Transverse colon (tissue), 4 donors: ENCODE results near the gene TMEM255B. TPM values are rescaled to one million over a fixed set of nuclear protein-coding genes. Genes with fewer than 3 reads are reported as not detected.
"Not testable (repeated sequence)": the region's sequence is repeated elsewhere in the genome, so short reads cannot be mapped to it uniquely, and the experiment has no call there.

Experiments
- DNase-seq: peaks from one replicate; pipeline ENCODE4 v3.0.0-alpha.2; 2019
- H3K27ac ChIP-seq, 4 donors: fragments of 200-600 bp; sonication (generic); 2 replicates each; pipeline ENCODE4 v1.5.1; 2016 to 2018; ENCODE audit warnings: inconsistent platforms in 4 of 4
- H3K27me3 ChIP-seq: fragments of 200-600 bp; sonication (generic); 2 replicates; pipeline ENCODE4 v1.5.1; 2017; ENCODE audit warnings: inconsistent platforms
- H3K36me3 ChIP-seq, 4 donors: fragments of 200-600 bp; sonication (generic); 2 replicates each; pipeline ENCODE4 v1.5.1; 2017 to 2019; ENCODE audit warnings: inconsistent platforms in 4 of 4
- H3K4me1 ChIP-seq, 4 donors: fragments of 200-600 bp; sonication (generic); 2 replicates each; pipeline ENCODE4 v1.5.1; 2017 to 2020; ENCODE audit warnings: inconsistent platforms in 4 of 4
- H3K4me3 ChIP-seq, 4 donors: fragments of 200-600 bp; sonication (generic); 1 replicate in 1 of 4; 2 replicates in 3 of 4; pipeline versions ENCODE4 v1.5.1 to v1.6.1; 2017 to 2019; ENCODE audit warnings: inconsistent platforms in 4 of 4
- H3K9me3 ChIP-seq, 2 donors: fragments of 200-600 bp; sonication (generic); 2 replicates each; pipeline ENCODE4 v1.5.1; 2017 to 2019; ENCODE audit warnings: inconsistent platforms in 2 of 2
- EP300 ChIP-seq: sonication (generic); formaldehyde crosslinking; IDR thresholded peaks from one replicate; pipeline ENCODE4 v1.6.1; 2017; ENCODE audit warnings: antibody characterized with exemption, low read depth
- POLR2A ChIP-seq: fragments of 450-650 bp; IDR thresholded peaks from one replicate; pipeline ENCODE4 v1.6.1; 2016; ENCODE audit warnings: antibody characterized with exemption, mild to moderate bottlenecking, moderate library complexity
- POLR2AphosphoS5 ChIP-seq, 3 donors: sonication (generic); formaldehyde crosslinking; IDR thresholded peaks; one replicate each; pipeline ENCODE4 v1.6.1; 2016; ENCODE audit warnings: antibody characterized with exemption in 3 of 3
- WGBS, 2 donors: methylation state at CpG; one replicate each; pipeline ENCODE4 v1.1.5; 2018; ENCODE audit warnings: low coverage in 1 of 2; 5-methylcytosine and 5-hydroxymethylcytosine counted together
- in situ Hi-C, 4 donors: fragments of 200-750 bp; cut with MboI; loops; one replicate each; pipeline versions ENCODE4 v1.15.0 to v1.15.1; 2017; ENCODE audit warnings: low sequenced_read_pairs in 3 of 4, low pct_ligation_motif_present in 1 of 4, low pct_unique_long_range_greater_than_20kb in 1 of 4
- intact Hi-C: fragments of 100-400 bp; cut with DNase I; formaldehyde crosslinking; loops from one replicate; pipeline ENCODE4 v1.15.1; 2023; ENCODE audit warnings: low total_unique reads
- total RNA-seq, 4 donors: library from RNA; depleted of rRNA; stranded (reverse); fragments of >200 nt; gene quantifications; one replicate each; pipeline ENCODE4 v1.1.0, GENCODE V29; 2016
- TF ChIP-seq, protein P1 (sequence below), 5 experiments: fragments of 200-600 bp in 3 of 5; fragments of 450-650 bp in 2 of 5; sonication (generic) in 3 of 5; IDR thresholded peaks; 1 replicate in 2 of 5; 2 replicates in 3 of 5; pipeline ENCODE4 v1.5.1; 2016 to 2017; ENCODE audit warnings: antibody characterized with exemption in 5 of 5, inconsistent platforms in 3 of 5, mild to moderate bottlenecking in 2 of 5, moderate library complexity in 1 of 5

TMEM255B gene
- total RNA-seq, 4 donors from 2014 or later: 0.79 to 27.7 (median 9.4) TPM

DNA sequence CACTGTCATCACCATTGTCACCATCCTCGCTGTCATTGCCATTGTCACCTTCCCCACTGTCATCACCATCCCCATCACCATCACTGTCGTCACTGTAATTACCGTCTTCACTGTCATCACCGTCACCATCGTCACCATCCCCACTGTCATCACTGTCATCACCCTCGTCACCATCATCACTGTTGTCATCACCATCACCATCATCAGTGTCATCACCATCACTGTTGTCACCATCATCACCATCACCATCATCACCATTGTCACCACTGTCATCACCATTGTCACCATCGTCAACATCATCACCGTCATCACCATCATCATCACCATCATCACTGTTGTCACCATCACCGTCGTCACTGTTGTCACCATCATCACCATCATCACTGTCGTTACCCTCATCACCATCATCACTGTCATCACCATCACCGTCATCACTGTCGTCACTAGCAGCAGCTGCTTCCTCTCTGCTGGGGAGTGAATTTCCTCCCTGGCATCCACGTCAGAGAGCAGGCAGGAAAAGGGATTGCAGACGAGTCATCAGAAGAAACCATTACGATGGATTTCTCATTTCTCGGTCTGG lies 27.3 kb downstream of the TMEM255B start:
- no peak for DNase-seq

GRCh38 chr13:113787694-113788093 lies 28.7 kb downstream of the TMEM255B start:
- H3K4me1 ChIP-seq: peaks cover 0 to 6% (median 0%) of the 10 kb centered on the region in 4 donors
- no peaks in the 10 kb centered on the region for H3K36me3 ChIP-seq
- no peaks in the 10 kb centered on the region for H3K9me3 ChIP-seq
- no peak for DNase-seq
- peaks cover 4% of the 10 kb centered on the region for H3K27me3 ChIP-seq
- no peak for TF ChIP-seq POLR2AphosphoS5 (IDR thresholded peaks at IDR 0.05)
- TF ChIP-seq EP300: no peak
- TF ChIP-seq, protein P1, sequence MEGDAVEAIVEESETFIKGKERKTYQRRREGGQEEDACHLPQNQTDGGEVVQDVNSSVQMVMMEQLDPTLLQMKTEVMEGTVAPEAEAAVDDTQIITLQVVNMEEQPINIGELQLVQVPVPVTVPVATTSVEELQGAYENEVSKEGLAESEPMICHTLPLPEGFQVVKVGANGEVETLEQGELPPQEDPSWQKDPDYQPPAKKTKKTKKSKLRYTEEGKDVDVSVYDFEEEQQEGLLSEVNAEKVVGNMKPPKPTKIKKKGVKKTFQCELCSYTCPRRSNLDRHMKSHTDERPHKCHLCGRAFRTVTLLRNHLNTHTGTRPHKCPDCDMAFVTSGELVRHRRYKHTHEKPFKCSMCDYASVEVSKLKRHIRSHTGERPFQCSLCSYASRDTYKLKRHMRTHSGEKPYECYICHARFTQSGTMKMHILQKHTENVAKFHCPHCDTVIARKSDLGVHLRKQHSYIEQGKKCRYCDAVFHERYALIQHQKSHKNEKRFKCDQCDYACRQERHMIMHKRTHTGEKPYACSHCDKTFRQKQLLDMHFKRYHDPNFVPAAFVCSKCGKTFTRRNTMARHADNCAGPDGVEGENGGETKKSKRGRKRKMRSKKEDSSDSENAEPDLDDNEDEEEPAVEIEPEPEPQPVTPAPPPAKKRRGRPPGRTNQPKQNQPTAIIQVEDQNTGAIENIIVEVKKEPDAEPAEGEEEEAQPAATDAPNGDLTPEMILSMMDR (IDR thresholded peaks at IDR 0.05): no peak
- TF ChIP-seq POLR2A: no peak
- in situ Hi-C loops (no loop called here), intact Hi-C loops (loop anchor here (2.0 kb wide), 1 partner anchor 73 kb away; no protein-coding TSS in a partner anchor)
- no peak overlapping the region for H3K4me3 ChIP-seq
- 70 to 73% methylated on average over 4 to 11 of the region's 12 CpGs for WGBS, 2 donors
- no peak overlapping the region for H3K27ac ChIP-seq

More for the DNA sequence above, 27.3 kb downstream of the TMEM255B start:
- Histone ChIP-seq H3K9me3 (no peaks in the 10 kb centered on the region), H3K4me1 (peaks cover 0 to 6% (median 0%) of the 10 kb centered on the region in 4 donors), H3K27me3 (peaks cover 4% of the 10 kb centered on the region), H3K4me3 (no peak overlapping the region), H3K27ac (no peak overlapping the region), H3K36me3 (no peaks in the 10 kb centered on the region)
- 82 to 94% methylated on average over 5 to 17 of the region's 17 CpGs for WGBS, 2 donors
- in situ Hi-C loops (no loop called here), intact Hi-C loops (no loop called here)
- no peak for TF ChIP-seq EP300
- no peak for TF ChIP-seq POLR2AphosphoS5 (IDR thresholded peaks at IDR 0.05)
- no peak for TF ChIP-seq POLR2A
- TF ChIP-seq, protein P1 (IDR thresholded peaks at IDR 0.05): no peak

GRCh38 chr13:113788413-113789135 lies 29.5 kb downstream of the TMEM255B start:
- no peaks in the 10 kb centered on the region for H3K9me3 ChIP-seq
- no peak for DNase-seq
- in situ Hi-C loops: no loop called here
- H3K36me3 ChIP-seq: no peaks in the 10 kb centered on the region
- H3K4me3 ChIP-seq: no peak overlapping the region
- WGBS, 2 donors: 60 to 85% methylated on average over 3 to 30 of the region's 31 CpGs
- TF ChIP-seq POLR2A (no peak), POLR2AphosphoS5 (IDR thresholded peaks at IDR 0.05) (no peak), EP300 (no peak)
- TF ChIP-seq, protein P1 (IDR thresholded peaks at IDR 0.05): no peak
- intact Hi-C loops: loop anchor here (2.0 kb wide), 1 partner anchor 72 kb away; no protein-coding TSS in a partner anchor
- H3K27ac ChIP-seq: no peak overlapping the region
- peaks cover 4% of the 10 kb centered on the region for H3K27me3 ChIP-seq
- H3K4me1 ChIP-seq: peaks cover 0 to 6% (median 0%) of the 10 kb centered on the region in 4 donors

- no peak overlapping the region for H3K4me3 ChIP-seq
- H3K9me3 ChIP-seq: no peaks in the 10 kb centered on the region
- TF ChIP-seq POLR2A: no peak
- TF ChIP-seq, protein P1 (IDR thresholded peaks at IDR 0.05): no peak
- no peak for TF ChIP-seq EP300
- TF ChIP-seq POLR2AphosphoS5 (IDR thresholded peaks at IDR 0.05): no peak
- intact Hi-C loops (loop anchor here (2.0 kb wide), 1 partner anchor 72 kb away; no protein-coding TSS in a partner anchor), in situ Hi-C loops (no loop called here)
- H3K27me3 ChIP-seq: peaks cover 4% of the 10 kb centered on the region
- DNase-seq: no peak
- no peak overlapping the region for H3K27ac ChIP-seq
- WGBS, 2 donors: 80 to 89% methylated on average over 3 to 6 of the region's 6 CpGs
- H3K36me3 ChIP-seq: no peaks in the 10 kb centered on the region
- peaks cover 0 to 6% (median 0%) of the 10 kb centered on the region in 4 donors for H3K4me1 ChIP-seq
These were observed 30.1 kb downstream of the TMEM255B start for GRCh38 chr13:113789167-113789566.

- H3K27ac ChIP-seq, H3K36me3 ChIP-seq, H3K27me3 ChIP-seq, H3K4me1 ChIP-seq, DNase-seq, in situ Hi-C loops, H3K4me3 ChIP-seq, H3K9me3 ChIP-seq: not testable (repeated sequence)
- intact Hi-C loops: loop anchor here (2.0 kb wide), 1 partner anchor 71 kb away; no protein-coding TSS in a partner anchor
- WGBS, 2 donors: 90% methylated on average over 6 of the region's 13 CpGs; no CpG with 5 or more reads in 1 of the 2 donors
These were observed 30.9 kb downstream of the TMEM255B start for GRCh38 chr13:113789931-113790330.
